GM18505 (cell line): ENCODE measurements around the gene MOXD1.

ENCODE experiments used
- ATAC-seq: cut with Tn5 transposase; IDR thresholded peaks from one replicate; pipeline ENCODE4 v1.9.1; 2021; ENCODE audit not compliant: unreplicated experiment
- POLR2A ChIP-seq: IDR thresholded peaks from 4 replicates; pipeline ENCODE4 v1.6.1; 2011; ENCODE audit warnings: borderline replicate concordance; ENCODE audit not compliant: insufficient read depth, insufficient read length; ENCODE audit errors: extremely low read depth

Gene MOXD1

GRCh38 chr6:132246120-132246617 lies 155.1 kb downstream of the MOXD1 start:
- ATAC-seq, result no peak
- TF ChIP-seq POLR2A, result no peak
